ENCODE data around the gene TIMP4. TPM values are rescaled to one million over a fixed set of nuclear protein-coding genes. Genes with fewer than 3 reads are reported as not detected.
A peak's percentile ranks its signal among the peaks of the same experiment; 100 is the strongest.

TIMP4 gene
- total RNA-seq (2014; rRNA removed; shearing (Covaris generic)): not detected in 2 replicates

GRCh38 chr3:12158387-12159226 lies at the start of gene TIMP4:
TSS of gene TIMP4 (minus strand) at chr3:12158912. CDS start at chr3:12158840, 72 bp downstream.
- Histone ChIP-seq H3K27ac (no peak within 1 kb of the TSS), H3K9me3 (replicated peaks) (no peaks in the 10 kb centered on the region), H3K27me3 (peaks cover 6% of the 10 kb centered on the region; the same call in 1 of the 2 replicates), H3K36me3 (no peaks in the 10 kb centered on the region), H3K4me3 (no peak within 1 kb of the TSS), H3K4me1 (no peaks in the 10 kb centered on the region)
- no peak for DNase-seq

- Histone ChIP-seq H3K4me3 (no peak overlapping the region), H3K27ac (no peak overlapping the region), H3K27me3 (no peaks in the 10 kb centered on the region), H3K4me1 (no peaks in the 10 kb centered on the region), H3K9me3 (replicated peaks) (no peaks in the 10 kb centered on the region), H3K36me3 (no peaks in the 10 kb centered on the region)
- DNase-seq: no peak
These were observed 46.5 kb upstream of the TIMP4 start for GRCh38 chr3:12205171-12205570.

GRCh38 chr3:12201813-12202212 lies 43.1 kb upstream of the TIMP4 start:
- H3K36me3 ChIP-seq: no peaks in the 10 kb centered on the region
- H3K4me3 ChIP-seq: no peak overlapping the region

GRCh38 chr3:12198301-12198700 lies 39.6 kb upstream of the TIMP4 start:
- Histone ChIP-seq H3K36me3 (no peaks in the 10 kb centered on the region), H3K27ac (no peak overlapping the region), H3K4me3 (no peak overlapping the region), H3K27me3 (0 out of 2 replicates have a peak, but pooled peaks cover 3% of the 10 kb centered on the region), H3K9me3 (replicated peaks) (no peaks in the 10 kb centered on the region), H3K4me1 (peaks cover 5% of the 10 kb centered on the region)
- DNase-seq: no peak

More at GRCh38 chr3:12201813-12202212, 43.1 kb upstream of the TIMP4 start:
- no peaks in the 10 kb centered on the region for H3K9me3 ChIP-seq (replicated peaks)
- no peak overlapping the region for H3K27ac ChIP-seq
- no peak for DNase-seq
- H3K27me3 ChIP-seq: 0 out of 2 replicates have a peak, but pooled peaks cover 3% of the 10 kb centered on the region
- no peaks in the 10 kb centered on the region for H3K4me1 ChIP-seq

- DNase-seq: no peak
- no peaks in the 10 kb centered on the region for H3K36me3 ChIP-seq
- H3K4me1 ChIP-seq: peaks cover 5% of the 10 kb centered on the region
- 0 out of 2 replicates have a peak, but pooled peaks cover 3% of the 10 kb centered on the region for H3K27me3 ChIP-seq
- H3K9me3 ChIP-seq (replicated peaks): no peaks in the 10 kb centered on the region
- no peak overlapping the region for H3K4me3 ChIP-seq
- no peak overlapping the region for H3K27ac ChIP-seq
These were observed 38.8 kb upstream of the TIMP4 start for GRCh38 chr3:12197475-12197874.

GRCh38 chr3:12196684-12197083 lies 38.0 kb upstream of the TIMP4 start:
- DNase-seq: no peak
- Histone ChIP-seq H3K36me3 (no peaks in the 10 kb centered on the region), H3K27ac (no peak overlapping the region), H3K9me3 (replicated peaks) (no peaks in the 10 kb centered on the region), H3K4me3 (no peak overlapping the region), H3K4me1 (peaks cover 5% of the 10 kb centered on the region), H3K27me3 (0 out of 2 replicates have a peak, but pooled peaks cover 3% of the 10 kb centered on the region)

- Histone ChIP-seq H3K27me3 (0 out of 2 replicates have a peak, but pooled peaks cover 3% of the 10 kb centered on the region), H3K4me3 (no peak overlapping the region), H3K36me3 (no peaks in the 10 kb centered on the region), H3K27ac (no peak overlapping the region), H3K4me1 (peaks cover 5% of the 10 kb centered on the region), H3K9me3 (replicated peaks) (no peaks in the 10 kb centered on the region)
- no peak for DNase-seq
These were observed 36.5 kb upstream of the TIMP4 start for GRCh38 chr3:12195231-12195630.

GRCh38 chr3:12194669-12195161 lies 36.0 kb upstream of the TIMP4 start:
- no peak for DNase-seq
- Histone ChIP-seq H3K9me3 (replicated peaks) (no peaks in the 10 kb centered on the region), H3K27ac (no peak overlapping the region), H3K4me1 (peaks cover 5% of the 10 kb centered on the region), H3K4me3 (no peak overlapping the region), H3K36me3 (no peaks in the 10 kb centered on the region), H3K27me3 (0 out of 2 replicates have a peak, but pooled peaks cover 3% of the 10 kb centered on the region)

GRCh38 chr3:12194209-12194608 lies 35.5 kb upstream of the TIMP4 start:
- Histone ChIP-seq H3K27me3 (0 out of 2 replicates have a peak, but pooled peaks cover 1% of the 10 kb centered on the region), H3K4me3 (no peak overlapping the region), H3K9me3 (replicated peaks) (no peaks in the 10 kb centered on the region), H3K36me3 (no peaks in the 10 kb centered on the region), H3K4me1 (peaks cover 5% of the 10 kb centered on the region), H3K27ac (no peak overlapping the region)
- no peak for DNase-seq

GRCh38 chr3:12193485-12194165 lies 34.9 kb upstream of the TIMP4 start:
- Histone ChIP-seq H3K27ac (no peak overlapping the region), H3K4me3 (no peak overlapping the region), H3K4me1 (peaks cover 5% of the 10 kb centered on the region), H3K27me3 (no peaks in the 10 kb centered on the region), H3K9me3 (replicated peaks) (no peaks in the 10 kb centered on the region), H3K36me3 (no peaks in the 10 kb centered on the region)
- peak; percentile 21 for DNase-seq

- Histone ChIP-seq H3K4me3 (no peak overlapping the region), H3K9me3 (replicated peaks) (no peaks in the 10 kb centered on the region), H3K4me1 (peaks cover 5% of the 10 kb centered on the region), H3K27ac (no peak overlapping the region), H3K36me3 (no peaks in the 10 kb centered on the region), H3K27me3 (no peaks in the 10 kb centered on the region)
- DNase-seq: no peak
These were observed 34.2 kb upstream of the TIMP4 start for GRCh38 chr3:12192655-12193484.

GRCh38 chr3:12192173-12192572 lies 33.5 kb upstream of the TIMP4 start:
- Histone ChIP-seq H3K27ac (no peak overlapping the region), H3K27me3 (no peaks in the 10 kb centered on the region), H3K9me3 (replicated peaks) (no peaks in the 10 kb centered on the region), H3K36me3 (no peaks in the 10 kb centered on the region), H3K4me1 (peaks cover 5% of the 10 kb centered on the region), H3K4me3 (no peak overlapping the region)
- no peak for DNase-seq

- H3K27me3 ChIP-seq: no peaks in the 10 kb centered on the region
- no peak for DNase-seq
- peaks cover 5% of the 10 kb centered on the region for H3K4me1 ChIP-seq
- no peaks in the 10 kb centered on the region for H3K9me3 ChIP-seq (replicated peaks)
- H3K36me3 ChIP-seq: no peaks in the 10 kb centered on the region
- no peak overlapping the region for H3K4me3 ChIP-seq
- H3K27ac ChIP-seq: no peak overlapping the region
These were observed 32.8 kb upstream of the TIMP4 start for GRCh38 chr3:12191559-12191958.

GRCh38 chr3:12190832-12191231 lies 32.1 kb upstream of the TIMP4 start:
- Histone ChIP-seq H3K27ac (no peak overlapping the region), H3K36me3 (no peaks in the 10 kb centered on the region), H3K4me1 (peaks cover 5% of the 10 kb centered on the region), H3K9me3 (replicated peaks) (no peaks in the 10 kb centered on the region), H3K27me3 (no peaks in the 10 kb centered on the region), H3K4me3 (no peak overlapping the region)
- no peak for DNase-seq
